IPS-18c (cell line): ENCODE measurements around the gene CAMTA1.

Experiments used
- H3K4me3 ChIP-seq: 2 replicates; pipeline ENCODE4 v1.7.0; 2013; ENCODE audit warnings: low read depth, mild to moderate bottlenecking, low read length, moderate library complexity; ENCODE audit not compliant: insufficient read depth
- H3K9me3 ChIP-seq: one replicate; pipeline ENCODE4 v1.6.1; 2013; ENCODE audit warnings: mild to moderate bottlenecking, low read length, moderate library complexity; ENCODE audit not compliant: control insufficient read depth, insufficient read depth

CAMTA1 gene

DNA sequence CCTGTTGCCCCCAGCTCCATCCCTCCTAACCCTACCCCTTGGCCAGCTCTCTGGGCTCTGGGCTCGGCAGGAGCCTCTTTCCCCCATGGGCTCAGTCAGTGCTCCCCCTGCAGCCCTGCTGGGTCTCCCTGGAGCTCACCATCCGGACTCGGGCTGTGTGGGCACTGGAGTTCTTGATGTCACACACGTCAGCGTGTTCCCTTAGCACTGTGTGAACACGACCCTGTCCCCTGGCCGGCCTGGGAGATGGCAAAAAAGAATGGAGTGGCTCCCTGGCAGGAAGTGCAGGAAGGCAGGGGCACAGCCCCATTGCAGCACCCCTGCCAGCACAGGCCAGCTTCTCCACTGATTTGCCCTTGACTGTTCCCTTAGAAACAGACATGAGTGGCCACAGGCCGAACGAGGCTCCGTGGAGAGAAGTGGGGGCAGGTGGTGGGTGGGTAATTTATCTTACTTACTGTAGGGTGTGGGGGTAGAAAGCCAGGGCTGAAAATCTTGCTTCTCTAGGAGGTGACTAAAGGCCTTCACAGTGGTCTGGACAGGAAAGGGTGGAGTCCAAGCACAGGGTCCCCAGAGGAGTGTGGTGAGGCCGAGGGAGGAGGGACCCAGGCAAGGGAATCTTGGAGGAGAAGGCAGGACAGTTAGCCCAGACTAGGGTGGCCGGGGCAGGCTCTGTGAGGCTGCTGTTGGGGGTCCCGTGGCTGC lies 604.1 kb downstream of the CAMTA1 start:
- Histone ChIP-seq H3K9me3 (no peaks in the 10 kb centered on the region), H3K4me3 (no peak overlapping the region)

DNA sequence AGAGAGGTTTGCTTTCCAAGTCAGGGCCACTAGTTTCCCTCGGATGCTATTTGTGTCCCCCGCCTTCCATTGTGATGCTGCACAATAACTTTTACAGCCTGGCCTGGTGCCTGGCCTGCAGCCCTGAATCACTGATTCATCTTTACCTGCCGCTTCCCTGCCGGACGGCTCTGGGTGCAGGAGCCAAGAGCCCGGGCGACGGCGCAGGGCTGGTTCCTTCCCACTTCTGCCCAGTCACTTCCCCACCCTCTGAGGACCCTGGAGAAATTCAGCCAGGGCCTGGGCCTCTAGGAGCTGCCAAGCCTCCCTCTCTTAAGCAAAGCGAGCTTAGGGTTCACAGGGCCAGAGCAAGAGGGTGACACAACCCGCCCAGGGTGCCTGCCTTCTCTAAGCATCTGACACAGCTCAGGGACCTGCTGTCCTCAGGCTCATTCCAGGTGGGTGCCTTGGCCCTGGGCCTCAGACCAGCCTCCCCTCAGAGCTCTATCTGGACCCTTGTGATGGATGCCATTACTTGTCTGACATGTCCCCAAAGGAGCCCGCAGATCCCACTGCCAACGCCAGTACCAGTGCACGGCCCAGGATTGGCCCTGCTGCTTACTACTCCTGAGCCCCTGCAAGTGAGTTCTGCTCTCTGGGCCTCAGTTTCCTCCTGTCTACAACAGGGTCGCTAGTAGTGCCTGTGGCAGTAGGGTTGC lies 604.8 kb downstream of the CAMTA1 start:
- Histone ChIP-seq H3K4me3 (no peak overlapping the region), H3K9me3 (no peaks in the 10 kb centered on the region)

DNA sequence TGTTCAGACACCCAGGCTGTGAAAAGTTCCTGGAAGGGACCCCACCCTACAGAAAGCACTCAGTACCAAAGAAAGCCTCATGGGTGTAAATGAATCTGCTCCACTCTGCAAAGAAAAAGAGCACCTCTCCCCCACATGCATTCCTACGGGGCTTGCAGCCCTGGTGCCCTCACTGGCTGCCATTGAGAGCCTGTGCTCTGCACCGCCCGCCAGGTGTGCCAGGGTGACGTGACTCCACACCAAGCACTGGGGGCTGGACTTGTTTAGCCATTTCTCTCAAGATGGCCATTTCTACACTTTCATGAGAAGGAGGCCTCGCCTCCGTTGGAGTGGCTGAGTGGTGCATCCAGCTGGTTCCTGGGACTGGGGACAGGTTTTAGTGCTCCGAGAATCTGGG lies 605.3 kb downstream of the CAMTA1 start:
- H3K9me3 ChIP-seq: no peaks in the 10 kb centered on the region
- no peak overlapping the region for H3K4me3 ChIP-seq

DNA sequence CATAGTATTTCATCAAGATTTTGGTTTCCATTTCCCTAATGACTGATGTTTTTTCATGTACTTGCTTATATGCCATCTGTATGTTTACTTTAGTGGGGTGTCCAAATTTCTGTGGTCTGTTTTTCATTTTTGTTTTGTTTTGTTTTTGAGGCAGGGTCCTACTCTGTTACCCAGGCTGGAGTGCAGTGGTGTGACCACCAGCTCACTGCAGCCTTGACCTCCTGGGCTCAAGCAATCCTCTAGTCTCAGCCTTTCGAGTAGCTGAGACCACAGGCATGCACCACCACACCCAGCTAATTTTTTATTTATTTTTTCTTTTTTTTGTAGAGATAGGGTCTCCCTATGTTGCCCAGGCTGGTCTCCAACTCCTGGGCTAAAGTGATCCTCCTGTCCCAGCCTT lies 607.9 kb downstream of the CAMTA1 start:
- H3K9me3 ChIP-seq: no peaks in the 10 kb centered on the region
- no peak overlapping the region for H3K4me3 ChIP-seq

DNA sequence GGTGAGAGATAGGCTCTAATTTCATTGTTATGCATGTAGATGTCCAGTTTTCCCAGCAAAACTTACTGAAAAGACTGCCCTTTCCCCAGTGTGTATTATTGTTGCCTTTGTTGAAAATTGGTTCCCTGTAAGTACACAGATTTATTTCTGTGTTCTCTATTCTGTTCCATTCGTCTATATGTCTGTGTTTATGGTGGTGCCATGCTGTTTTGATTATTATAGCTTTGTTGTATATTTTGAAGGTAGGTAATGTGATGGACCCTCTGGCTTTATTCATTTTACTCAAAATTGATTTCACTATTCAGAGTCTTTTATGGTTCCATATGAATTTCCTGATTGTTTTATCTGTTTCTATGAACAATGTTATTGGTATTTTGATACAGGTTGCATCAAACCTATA lies 610.0 kb downstream of the CAMTA1 start:
- no peak overlapping the region for H3K4me3 ChIP-seq

DNA sequence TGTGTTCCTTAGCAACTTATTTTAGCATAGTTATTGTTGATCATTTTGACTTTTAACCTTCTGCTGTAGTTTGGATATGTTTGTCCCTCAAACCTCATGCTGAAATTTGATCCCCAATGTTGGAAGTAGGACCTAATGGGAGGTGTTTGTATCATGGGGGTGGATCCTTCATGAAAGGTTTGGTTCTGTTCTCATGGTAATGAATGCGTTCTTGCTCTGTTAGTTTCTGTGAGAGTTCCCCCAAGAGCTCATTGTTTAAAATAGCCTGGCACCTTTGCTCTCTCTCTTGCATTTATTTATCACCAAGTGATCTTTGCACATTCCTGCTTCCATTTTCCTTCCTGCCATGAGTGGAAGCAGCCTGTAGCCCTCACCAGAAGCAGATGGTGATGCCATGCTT lies 613.7 kb downstream of the CAMTA1 start:
- H3K4me3 ChIP-seq: no peak overlapping the region

More for the DNA sequence above, 610.0 kb downstream of the CAMTA1 start:
- no peaks in the 10 kb centered on the region for H3K9me3 ChIP-seq

DNA sequence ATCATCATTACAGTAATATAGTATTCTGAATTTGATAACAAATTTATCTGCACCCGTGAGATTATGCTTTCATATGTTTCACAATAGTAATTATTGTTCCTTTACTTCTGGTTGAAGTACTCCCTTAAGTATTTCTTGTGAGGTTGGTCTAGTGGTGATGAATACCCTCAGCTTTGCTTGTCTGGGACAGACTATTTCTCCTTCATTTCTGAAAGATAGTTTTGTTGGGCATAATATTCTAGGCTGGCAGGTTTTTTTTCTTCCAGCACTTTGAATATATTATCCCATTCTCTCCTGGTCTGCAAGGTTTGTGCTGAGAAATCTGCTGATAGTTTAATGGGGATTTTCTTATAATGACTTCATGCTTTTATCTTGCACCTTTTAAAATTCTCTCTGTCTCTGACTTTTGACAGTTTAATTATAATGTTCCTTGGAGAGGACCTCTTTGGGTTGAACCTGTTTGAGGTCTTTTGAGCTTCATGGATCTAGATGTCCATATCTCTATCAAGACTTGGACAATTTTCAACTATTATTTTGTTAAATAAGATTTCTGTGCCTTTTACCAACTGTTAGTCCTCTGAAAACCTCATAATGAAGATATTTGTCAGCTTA lies 614.4 kb downstream of the CAMTA1 start:
- H3K4me3 ChIP-seq: no peak overlapping the region

More for the DNA sequence above, 613.7 kb downstream of the CAMTA1 start:
- H3K9me3 ChIP-seq: peaks cover 5% of the 10 kb centered on the region

DNA sequence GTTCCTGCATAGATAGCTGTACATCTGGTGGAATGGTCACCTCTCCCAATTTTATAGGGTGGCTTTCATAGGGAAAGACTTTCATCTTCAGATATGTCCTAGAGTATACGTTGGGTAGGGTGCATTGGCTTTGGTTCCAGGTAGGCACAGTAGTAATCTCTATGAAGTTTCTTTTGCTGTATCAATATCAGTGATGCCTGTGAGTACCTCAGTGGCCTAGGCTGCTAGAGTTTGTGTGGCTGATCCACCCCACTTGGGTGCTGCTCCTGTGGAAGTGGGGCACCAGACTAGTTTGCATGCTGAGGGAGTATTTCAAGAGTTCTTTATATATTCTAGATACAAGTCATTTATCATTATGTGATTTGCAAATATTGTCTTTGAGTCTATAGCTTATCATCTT lies 615.3 kb downstream of the CAMTA1 start:
- Histone ChIP-seq H3K4me3 (no peak overlapping the region), H3K9me3 (peaks cover 5% of the 10 kb centered on the region)

More for the DNA sequence above, 614.4 kb downstream of the CAMTA1 start:
- peaks cover 5% of the 10 kb centered on the region for H3K9me3 ChIP-seq

DNA sequence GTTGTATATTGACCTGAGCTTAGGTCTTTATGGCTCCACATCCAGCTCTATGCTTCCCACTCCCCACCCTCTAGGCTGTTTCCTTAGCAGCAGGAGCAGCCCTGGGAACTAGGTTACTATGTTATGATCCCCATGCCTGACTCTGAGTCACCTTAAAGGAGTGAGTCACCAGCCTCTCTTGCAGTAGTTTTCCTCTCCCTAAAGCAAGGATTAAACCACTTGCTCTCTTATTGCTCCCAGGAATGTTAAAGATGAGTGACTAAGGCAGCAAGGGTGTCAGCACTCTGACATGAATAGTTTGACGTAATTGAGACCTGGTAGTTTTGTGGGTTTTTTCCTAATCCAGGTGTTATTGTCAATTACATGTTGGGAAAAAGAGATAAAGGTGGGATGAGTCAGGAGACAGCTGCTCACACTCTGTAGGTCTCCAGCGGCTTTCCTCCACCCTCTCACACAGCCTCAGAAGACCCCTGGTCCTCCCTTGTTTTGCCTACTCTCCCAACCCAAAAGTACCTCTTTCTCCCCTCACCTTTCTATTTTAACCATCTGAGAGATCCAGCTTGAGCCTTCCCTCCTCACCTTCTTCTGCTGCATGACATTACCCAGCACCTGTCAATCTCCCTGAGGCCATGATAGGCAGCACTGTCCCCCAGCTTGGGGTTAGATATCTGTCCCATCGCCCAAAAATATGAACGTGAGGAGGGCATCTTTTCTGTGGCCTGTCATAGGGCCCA lies 616.7 kb downstream of the CAMTA1 start:
- H3K4me3 ChIP-seq: no peak overlapping the region
- peaks cover 5% of the 10 kb centered on the region for H3K9me3 ChIP-seq

DNA sequence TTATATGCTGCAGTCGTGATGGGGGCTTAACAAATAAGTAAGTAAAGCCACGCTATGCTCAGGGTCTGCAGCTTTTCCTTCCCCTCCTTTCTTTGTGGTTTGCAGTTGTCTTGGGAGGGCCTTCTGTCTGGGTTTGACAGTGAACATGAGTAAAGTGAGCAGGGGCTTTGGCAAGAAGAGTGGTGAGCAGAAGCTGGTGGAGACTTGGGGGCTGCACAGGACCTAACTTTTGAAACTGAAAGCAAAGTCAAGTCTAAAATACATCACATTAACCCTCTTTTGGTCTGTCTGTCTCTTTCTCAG lies 617.2 kb downstream of the CAMTA1 start:
- Histone ChIP-seq H3K4me3 (no peak overlapping the region), H3K9me3 (peaks cover 5% of the 10 kb centered on the region)

DNA sequence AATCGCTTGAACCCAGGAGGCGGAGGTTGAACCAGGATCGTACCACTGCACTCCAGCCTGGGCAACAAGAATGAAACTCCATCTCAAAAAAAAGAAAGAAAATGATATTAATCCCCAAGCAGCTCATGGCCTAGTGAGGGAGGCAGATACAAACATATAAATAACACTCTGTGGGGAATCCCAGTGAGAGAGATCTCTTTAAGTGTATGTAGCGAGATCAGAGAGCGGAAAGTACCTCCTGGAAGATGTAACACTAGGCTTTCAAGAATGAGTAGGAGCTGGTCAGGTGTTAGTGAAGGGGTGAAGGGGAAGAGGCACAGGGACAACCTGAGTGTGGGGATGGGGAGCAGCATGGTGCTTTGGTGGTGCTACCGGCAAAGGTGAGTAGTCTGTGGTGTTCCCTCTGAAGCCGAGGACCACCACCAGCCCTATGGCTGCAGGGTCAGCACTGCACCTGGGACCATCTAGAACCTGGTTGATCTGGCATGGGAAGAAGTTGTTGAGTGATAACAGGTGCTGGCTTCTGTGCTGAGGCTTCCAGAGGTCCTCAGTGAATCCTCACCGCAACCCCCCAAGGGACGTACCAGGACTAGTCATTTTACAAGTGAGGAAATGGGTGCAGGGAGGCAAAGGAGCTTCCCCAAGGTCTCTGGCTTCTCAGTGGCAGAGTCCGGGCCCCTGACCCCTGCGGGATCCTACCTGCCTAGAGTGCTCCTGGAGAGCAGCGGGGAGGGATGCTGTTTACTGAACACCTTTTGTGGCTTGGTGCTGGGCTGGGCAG lies 618.2 kb downstream of the CAMTA1 start:
- H3K9me3 ChIP-seq: peaks cover 5% of the 10 kb centered on the region
- no peak overlapping the region for H3K4me3 ChIP-seq

DNA sequence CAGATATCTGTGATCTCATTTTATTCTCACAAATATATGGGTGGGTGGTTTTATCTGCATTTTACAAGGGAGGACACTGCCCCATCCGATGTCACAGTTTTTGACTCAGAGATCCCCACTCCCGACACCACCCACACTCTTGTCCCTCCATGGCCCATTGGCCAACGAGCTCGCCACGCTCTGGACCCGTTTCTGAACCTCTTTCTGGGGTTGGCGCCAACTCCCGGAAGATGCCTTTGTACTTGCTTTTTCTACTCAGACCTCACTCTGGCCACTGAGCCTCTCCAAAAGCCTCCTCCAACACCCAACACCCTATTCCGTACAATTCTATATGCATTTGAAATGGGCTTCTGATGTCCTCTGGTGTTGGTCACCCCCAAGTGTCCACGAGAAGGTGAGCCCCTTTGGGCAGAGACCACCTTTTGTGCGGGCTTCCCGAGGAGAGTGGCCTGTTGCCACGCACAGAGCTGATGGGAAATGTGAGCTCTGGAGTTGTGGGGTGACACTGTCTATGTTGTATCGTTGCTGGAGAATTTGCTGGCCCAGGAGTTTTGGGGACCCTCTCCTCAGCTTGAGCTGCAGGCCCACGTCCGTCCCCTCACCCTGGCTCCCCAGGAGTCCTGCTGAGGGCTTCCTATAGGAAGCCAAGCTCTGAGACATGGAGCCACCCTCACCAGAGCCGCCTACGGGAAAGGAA lies 618.9 kb downstream of the CAMTA1 start:
- no peak overlapping the region for H3K4me3 ChIP-seq

DNA sequence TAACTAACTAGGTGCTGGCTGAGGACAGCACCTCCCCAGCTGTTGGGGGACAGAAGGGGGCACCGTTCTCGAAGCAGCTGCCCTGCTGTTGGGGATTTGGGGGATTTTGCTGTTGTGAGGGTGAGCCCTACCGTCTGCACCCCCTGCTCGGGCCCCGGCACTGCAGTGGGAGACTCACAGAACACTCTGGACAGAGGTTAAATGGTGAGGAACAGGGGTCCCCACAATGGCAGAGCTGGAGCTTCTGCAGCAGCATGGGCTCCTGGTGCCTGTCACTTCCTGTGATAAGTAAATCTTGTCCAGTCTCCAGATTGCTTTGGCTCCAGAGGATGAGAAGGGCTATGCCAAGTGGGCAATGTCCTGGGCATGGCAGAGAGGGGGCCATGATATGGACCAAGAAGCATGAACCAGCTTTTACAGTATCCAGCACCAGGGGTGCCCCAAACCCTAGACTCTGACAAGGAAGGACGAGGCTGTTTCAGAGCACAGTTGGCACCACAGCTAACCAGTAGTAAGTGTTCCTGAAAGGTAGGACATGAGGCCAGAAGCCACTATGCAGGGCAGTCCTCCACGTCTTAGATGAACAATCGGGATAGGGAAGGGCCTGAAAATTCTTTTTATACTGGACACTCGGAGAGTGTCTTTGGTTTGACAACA lies 620.7 kb downstream of the CAMTA1 start:
- Histone ChIP-seq H3K9me3 (peaks cover 2% of the 10 kb centered on the region), H3K4me3 (no peak overlapping the region)

More for the DNA sequence above, 618.9 kb downstream of the CAMTA1 start:
- H3K9me3 ChIP-seq: peaks cover 5% of the 10 kb centered on the region

DNA sequence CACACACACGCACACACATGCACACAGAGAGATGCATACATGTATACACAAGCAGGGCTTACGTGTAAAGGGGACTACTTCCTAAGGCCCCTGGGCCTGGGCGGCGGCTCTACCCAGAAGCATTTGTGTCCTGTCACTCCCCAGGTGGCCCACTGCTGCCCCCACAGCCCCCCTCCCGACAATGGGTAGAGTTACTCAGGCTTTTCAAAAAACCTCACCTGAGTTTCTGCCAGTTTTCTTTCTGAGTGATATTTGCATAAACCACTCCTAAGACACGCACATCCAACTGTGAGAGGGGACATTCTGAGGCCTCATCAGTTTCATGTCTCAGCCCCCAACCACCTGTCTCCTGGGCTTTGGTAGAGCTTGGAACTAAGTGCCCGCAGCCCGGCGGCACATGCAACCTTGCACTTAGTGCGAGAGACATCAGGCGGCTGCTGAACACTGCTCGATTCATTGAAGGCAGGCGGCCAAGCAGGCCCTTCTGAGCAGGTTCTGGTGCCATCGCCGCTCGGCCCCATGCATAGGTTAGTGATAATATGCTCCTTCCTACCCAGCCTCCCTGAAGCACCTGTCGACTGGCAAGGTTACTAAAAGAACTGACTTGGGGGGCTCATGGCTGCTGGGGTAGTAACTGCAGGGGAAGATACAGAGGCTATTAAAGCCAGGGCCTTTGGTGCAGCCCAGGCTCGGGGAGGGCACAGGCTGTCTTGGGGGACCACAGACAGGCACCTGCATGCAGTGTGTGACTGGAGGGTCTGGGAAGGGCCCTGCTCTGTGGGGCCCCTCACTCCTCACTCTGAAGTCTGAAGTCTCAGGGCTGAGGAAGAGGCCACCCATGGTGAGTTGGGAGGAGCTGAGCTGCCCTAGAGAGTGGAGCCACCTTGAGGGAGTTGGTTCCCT lies 621.6 kb downstream of the CAMTA1 start:
- Histone ChIP-seq H3K4me3 (no peak overlapping the region), H3K9me3 (peaks cover 2% of the 10 kb centered on the region)

DNA sequence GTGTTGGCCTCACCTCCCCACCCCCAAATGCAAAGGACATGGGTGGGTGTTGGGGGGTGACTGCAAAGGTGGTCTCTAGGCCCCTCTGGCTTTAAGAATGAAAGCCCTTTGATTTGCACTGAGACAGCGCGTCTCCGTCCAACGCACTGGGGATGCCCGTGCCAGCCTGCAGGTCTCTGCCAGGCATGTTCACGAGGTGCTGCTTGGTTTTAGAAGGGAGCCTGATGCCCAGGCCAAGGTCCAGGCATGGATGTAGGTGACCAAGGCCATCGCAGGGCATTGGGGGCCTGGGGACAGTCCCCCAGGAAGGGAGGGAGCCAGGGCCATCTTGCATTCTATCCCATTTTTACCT lies 622.3 kb downstream of the CAMTA1 start:
- no peak overlapping the region for H3K4me3 ChIP-seq
- no peaks in the 10 kb centered on the region for H3K9me3 ChIP-seq
